Central memory CD8-positive, alpha-beta T cell (primary cell): Measurements from ENCODE around the gene ACADS.

Source experiments
- ATAC-seq: fragments of 150-1000 bp; cut with Tn5 transposase; replicated peaks from 2 replicates; pipeline ENCODE4 v1.10.0; 2022; ENCODE audit warnings: mild to moderate bottlenecking, moderate FRiP score, moderate number of reproducible peaks; ENCODE audit not compliant: poor library complexity, severe bottlenecking; ENCODE audit errors: extremely low read depth
- DNase-seq, 2 donors: peaks; one replicate each; pipeline ENCODE4 v3.0.0; 2021; ENCODE audit warnings: low spot score in 2 of 2
- H3K27ac Mint-ChIP-seq: one replicate; pipeline ENCODE4 v1.8.0; 2022; ENCODE audit warnings: low read depth, mild to moderate bottlenecking, moderate library complexity, mixed read lengths
- H3K27me3 Mint-ChIP-seq: one replicate; pipeline ENCODE4 v1.8.0; 2022; ENCODE audit warnings: mixed read lengths
- H3K36me3 Mint-ChIP-seq: one replicate; pipeline ENCODE4 v1.8.0; 2022; ENCODE audit warnings: mild to moderate bottlenecking, moderate library complexity, mixed read lengths; ENCODE audit not compliant: insufficient read depth
- H3K4me1 Mint-ChIP-seq: one replicate; pipeline ENCODE4 v1.8.0; 2022; ENCODE audit warnings: mixed read lengths
- H3K4me3 Mint-ChIP-seq: one replicate; pipeline ENCODE4 v1.8.0; 2022; ENCODE audit warnings: mild to moderate bottlenecking, moderate library complexity, mixed read lengths
- H3K9me3 Mint-ChIP-seq: one replicate; pipeline ENCODE4 v1.8.0; 2022; ENCODE audit warnings: mixed read lengths

Gene ACADS

GRCh38 chr12:120754792-120755191 is 29.2 kb downstream of the ACADS start:
- Mint-ChIP-seq H3K9me3 (peaks cover 6% of the 10 kb centered on the region), H3K36me3 (peaks cover 3% of the 10 kb centered on the region), H3K4me3 (no peak overlapping the region), H3K4me1 (no peaks in the 10 kb centered on the region), H3K27ac (no peak overlapping the region), H3K27me3 (peaks cover 25% of the 10 kb centered on the region)
- no peak for ATAC-seq
- no peak for DNase-seq

GRCh38 chr12:120755269-120755668 is 29.6 kb downstream of the ACADS start:
- DNase-seq (no peak), ATAC-seq (no peak)
- no peak overlapping the region for H3K27ac Mint-ChIP-seq
- H3K27me3 Mint-ChIP-seq = peaks cover 25% of the 10 kb centered on the region
- H3K4me3 Mint-ChIP-seq = no peak overlapping the region
- H3K9me3 Mint-ChIP-seq = peaks cover 6% of the 10 kb centered on the region
- peaks cover 3% of the 10 kb centered on the region for H3K36me3 Mint-ChIP-seq
- H3K4me1 Mint-ChIP-seq = no peaks in the 10 kb centered on the region

DNA sequence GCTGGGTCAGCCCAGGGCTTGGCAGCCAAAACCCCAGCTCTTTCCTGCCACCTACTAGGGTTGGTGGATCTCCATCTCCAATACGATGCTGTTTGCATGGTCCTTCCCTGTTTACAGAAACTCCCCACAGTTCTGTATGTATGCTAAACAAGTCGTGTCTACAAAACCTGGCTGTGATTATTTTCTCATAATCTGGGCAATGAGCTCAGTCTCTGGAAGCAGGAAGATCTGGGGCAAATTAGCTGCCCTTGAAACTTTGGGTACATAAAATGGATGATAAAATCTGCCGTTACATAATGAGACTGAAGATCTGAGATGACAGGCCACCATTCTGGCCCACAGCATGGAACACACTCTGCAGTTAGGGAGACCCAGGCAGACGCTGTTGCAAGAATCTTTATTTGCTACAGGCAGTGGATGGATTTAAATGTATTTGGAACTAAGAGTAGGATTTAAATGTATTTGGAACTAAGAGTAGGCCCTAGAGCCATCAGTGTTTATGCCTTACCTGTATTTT is 31.7 kb downstream of the ACADS start:
- H3K4me1 Mint-ChIP-seq = no peaks in the 10 kb centered on the region
- DNase-seq = no peak
- no peak overlapping the region for H3K27ac Mint-ChIP-seq
- ATAC-seq = no peak
- H3K9me3 Mint-ChIP-seq = peaks cover 6% of the 10 kb centered on the region
- H3K27me3 Mint-ChIP-seq = peaks cover 12% of the 10 kb centered on the region
- peaks cover 17% of the 10 kb centered on the region for H3K36me3 Mint-ChIP-seq
- no peak overlapping the region for H3K4me3 Mint-ChIP-seq

GRCh38 chr12:120757949-120758348 is 32.3 kb downstream of the ACADS start:
- Mint-ChIP-seq H3K4me3 (no peak overlapping the region), H3K4me1 (no peaks in the 10 kb centered on the region), H3K9me3 (peaks cover 6% of the 10 kb centered on the region), H3K27ac (no peak overlapping the region), H3K27me3 (peaks cover 10% of the 10 kb centered on the region), H3K36me3 (peaks cover 19% of the 10 kb centered on the region)
- ATAC-seq (no peak), DNase-seq (no peak)

DNA sequence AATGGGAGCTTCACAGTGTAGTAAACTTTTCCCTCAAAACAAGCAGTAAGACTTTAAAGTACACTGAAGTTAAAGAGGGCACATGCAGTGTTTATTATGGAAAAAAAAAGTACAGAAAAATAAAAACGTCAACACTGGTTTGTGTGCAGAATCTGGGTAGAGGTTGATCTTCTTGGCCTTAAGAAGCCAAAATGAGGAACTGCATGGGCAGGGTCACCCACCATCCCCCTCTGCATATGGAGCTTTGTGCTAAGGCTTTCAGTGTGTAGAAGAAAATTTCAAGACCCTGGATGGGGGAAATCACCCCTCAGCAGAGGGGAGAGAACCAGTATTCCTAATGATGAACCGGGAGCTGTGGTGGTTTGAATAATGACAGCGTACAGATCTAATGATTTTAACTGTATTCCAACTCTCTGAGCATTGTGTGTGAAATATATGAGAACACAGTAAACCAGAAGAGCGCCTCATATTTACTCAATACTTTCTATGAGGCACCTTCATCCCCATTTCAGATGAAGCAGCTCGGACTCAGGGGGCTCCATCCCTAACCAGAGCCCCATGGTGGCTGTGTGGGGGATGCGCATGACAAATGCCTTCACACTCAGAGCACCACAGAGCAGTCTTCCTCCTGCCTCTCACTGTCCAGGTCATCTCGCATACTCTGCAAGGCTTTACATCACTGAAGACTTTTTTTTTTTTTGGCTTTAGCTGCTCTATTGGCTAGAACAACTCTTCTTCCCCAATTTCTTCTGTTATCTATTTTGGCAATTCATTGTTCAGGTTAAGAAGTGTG is 33.4 kb downstream of the ACADS start:
- Mint-ChIP-seq H3K4me3 (no peak overlapping the region), H3K27me3 (peaks cover 10% of the 10 kb centered on the region), H3K9me3 (peaks cover 6% of the 10 kb centered on the region), H3K27ac (no peak overlapping the region), H3K36me3 (peaks cover 20% of the 10 kb centered on the region), H3K4me1 (no peaks in the 10 kb centered on the region)
- ATAC-seq (no peak), DNase-seq (no peak)

- Mint-ChIP-seq H3K4me3 (no peak overlapping the region), H3K36me3 (peaks cover 26% of the 10 kb centered on the region), H3K4me1 (no peaks in the 10 kb centered on the region), H3K9me3 (peaks cover 6% of the 10 kb centered on the region), H3K27me3 (peaks cover 8% of the 10 kb centered on the region), H3K27ac (no peak overlapping the region)
- no peak for ATAC-seq
- DNase-seq = no peak
Measured at GRCh38 chr12:120759591-120760348, 34.1 kb downstream of the ACADS start.

DNA sequence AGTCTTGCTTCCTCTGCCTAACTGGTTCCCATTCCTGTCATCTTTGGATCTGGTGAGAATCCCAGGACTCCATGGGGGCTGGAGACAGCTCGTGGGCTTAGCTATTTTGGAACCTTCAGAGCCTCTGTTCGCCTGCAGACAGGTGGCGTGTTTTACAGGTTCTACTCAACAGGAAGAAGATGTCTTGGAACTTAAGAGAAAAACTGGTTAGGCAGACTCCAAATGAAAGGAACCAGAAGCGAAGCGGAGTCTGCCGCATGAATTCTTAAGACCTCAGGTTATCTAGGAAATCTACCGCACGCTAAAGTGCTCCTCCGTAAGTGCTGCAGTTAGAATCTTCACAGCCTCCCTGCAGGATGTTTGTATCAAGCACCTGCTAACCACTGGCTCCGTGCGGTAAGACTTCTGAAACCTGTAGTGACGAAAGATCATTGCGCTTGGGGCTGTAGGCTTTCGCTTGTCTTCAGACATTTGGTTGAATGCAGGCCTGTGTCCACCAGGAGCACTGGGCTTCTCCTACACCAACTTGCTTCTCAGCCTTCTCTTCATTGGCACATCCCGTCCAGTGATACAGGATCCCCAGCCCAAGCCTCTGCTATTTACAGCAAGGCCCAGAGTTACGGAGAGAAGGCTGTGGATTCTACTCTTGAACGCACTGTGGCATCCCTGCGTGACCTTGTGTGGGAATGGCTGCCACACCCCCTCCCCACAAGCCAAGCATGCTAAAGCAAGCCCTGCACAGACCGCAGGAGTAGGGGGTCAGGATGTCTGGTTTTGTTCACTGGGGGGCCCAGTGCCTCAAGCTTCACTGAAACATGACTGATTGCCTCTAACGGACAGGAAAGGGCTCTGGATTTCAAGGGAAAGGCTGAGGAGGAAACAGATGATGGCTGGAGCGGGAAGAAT is 35.0 kb downstream of the ACADS start:
- DNase-seq (no peak), ATAC-seq (no peak)
- H3K4me1 Mint-ChIP-seq = no peaks in the 10 kb centered on the region
- H3K36me3 Mint-ChIP-seq = peaks cover 34% of the 10 kb centered on the region
- no peak overlapping the region for H3K27ac Mint-ChIP-seq
- no peaks in the 10 kb centered on the region for H3K9me3 Mint-ChIP-seq
- no peaks in the 10 kb centered on the region for H3K27me3 Mint-ChIP-seq
- H3K4me3 Mint-ChIP-seq = no peak overlapping the region

DNA sequence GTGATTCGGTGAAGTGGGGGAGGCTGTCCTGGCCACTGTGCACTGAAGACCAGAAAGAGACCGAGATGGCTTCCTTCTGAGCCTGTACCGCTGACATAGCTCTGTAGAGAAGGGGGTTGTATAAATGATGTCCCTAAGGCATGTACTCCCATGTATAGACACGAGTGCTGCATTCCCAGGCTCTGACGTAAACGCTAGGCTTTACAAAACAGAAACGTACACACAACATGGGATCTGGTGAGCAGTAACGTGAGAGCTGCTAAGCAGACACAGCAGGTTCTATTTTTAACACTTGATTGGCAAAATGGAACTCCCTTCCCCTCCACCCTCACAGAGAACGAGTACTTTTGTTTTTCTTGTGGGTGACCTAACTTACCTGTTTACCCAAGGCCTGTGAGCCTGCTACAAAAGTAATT is 35.9 kb downstream of the ACADS start:
- H3K9me3 Mint-ChIP-seq = no peaks in the 10 kb centered on the region
- H3K27ac Mint-ChIP-seq = no peak overlapping the region
- H3K4me1 Mint-ChIP-seq = no peaks in the 10 kb centered on the region
- DNase-seq (no peak), ATAC-seq (no peak)
- H3K36me3 Mint-ChIP-seq = peaks cover 39% of the 10 kb centered on the region
- no peak overlapping the region for H3K4me3 Mint-ChIP-seq
- H3K27me3 Mint-ChIP-seq = no peaks in the 10 kb centered on the region

- Mint-ChIP-seq H3K27ac (no peak overlapping the region), H3K4me1 (no peaks in the 10 kb centered on the region), H3K9me3 (no peaks in the 10 kb centered on the region), H3K4me3 (no peak overlapping the region), H3K36me3 (peaks cover 40% of the 10 kb centered on the region), H3K27me3 (no peaks in the 10 kb centered on the region)
- no peak for DNase-seq
- no peak for ATAC-seq
Measured at GRCh38 chr12:120762086-120762485, 36.5 kb downstream of the ACADS start.

DNA sequence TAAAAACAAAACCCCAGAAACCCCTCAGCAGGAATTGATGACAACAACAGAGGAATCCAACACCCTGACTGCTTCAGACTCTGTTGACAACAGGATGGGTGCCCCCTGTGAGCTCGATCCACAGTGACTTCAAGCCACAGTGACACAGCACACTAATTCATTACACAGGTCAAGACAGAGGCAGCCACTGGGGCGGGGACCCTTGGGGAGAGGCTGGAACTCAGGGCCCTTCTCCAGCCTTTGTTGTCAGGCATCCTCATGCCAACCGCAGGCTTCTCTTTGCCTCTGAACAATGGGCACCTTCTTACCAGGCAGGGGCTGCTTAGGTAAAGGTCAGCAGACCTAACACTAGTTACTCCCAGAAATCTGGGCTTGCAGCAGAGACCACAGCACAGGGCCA is 37.6 kb downstream of the ACADS start:
- ATAC-seq (no peak), DNase-seq (no peak)
- Mint-ChIP-seq H3K27ac (no peak overlapping the region), H3K36me3 (peaks cover 44% of the 10 kb centered on the region), H3K9me3 (no peaks in the 10 kb centered on the region), H3K4me3 (no peak overlapping the region), H3K4me1 (no peaks in the 10 kb centered on the region), H3K27me3 (no peaks in the 10 kb centered on the region)

DNA sequence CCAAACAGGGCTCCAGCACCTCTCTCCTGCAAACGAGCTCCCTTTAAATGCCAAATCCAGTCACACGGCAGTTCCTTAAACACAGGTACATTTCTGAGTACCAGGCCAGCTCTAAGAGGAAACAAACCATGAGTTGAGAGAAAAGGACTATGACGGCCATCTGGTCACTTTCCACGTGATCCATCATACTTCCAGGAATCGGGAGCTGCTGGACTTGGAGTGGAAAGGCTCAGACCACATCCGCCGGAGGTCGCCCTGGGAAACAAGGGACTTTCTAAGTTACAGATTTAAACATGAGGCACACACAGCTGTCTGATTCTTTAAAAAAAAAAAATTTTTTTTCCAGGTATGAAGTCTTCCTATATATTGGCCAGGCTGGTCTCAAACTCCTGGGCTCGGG is 39.2 kb downstream of the ACADS start:
- H3K4me1 Mint-ChIP-seq = no peaks in the 10 kb centered on the region
- H3K27me3 Mint-ChIP-seq = no peaks in the 10 kb centered on the region
- H3K27ac Mint-ChIP-seq = no peak overlapping the region
- H3K36me3 Mint-ChIP-seq = peaks cover 52% of the 10 kb centered on the region
- DNase-seq (no peak), ATAC-seq (no peak)
- H3K4me3 Mint-ChIP-seq = no peak overlapping the region
- H3K9me3 Mint-ChIP-seq = no peaks in the 10 kb centered on the region

GRCh38 chr12:120766566-120766965 is 40.9 kb downstream of the ACADS start:
- peaks cover 14% of the 10 kb centered on the region for H3K4me1 Mint-ChIP-seq
- H3K9me3 Mint-ChIP-seq = no peaks in the 10 kb centered on the region
- DNase-seq (no peak), ATAC-seq (no peak)
- H3K4me3 Mint-ChIP-seq = no peak overlapping the region
- no peaks in the 10 kb centered on the region for H3K27me3 Mint-ChIP-seq
- H3K36me3 Mint-ChIP-seq = peaks cover 50% of the 10 kb centered on the region
- no peak overlapping the region for H3K27ac Mint-ChIP-seq
